SU-DHL-6 (cell line): ENCODE data around the gene NUP85.

Experiments
- EZH2phosphoT487 ChIP-seq: fragments of 200-600 bp; sonication (generic), shearing (Covaris generic); conservative IDR thresholded peaks from 2 replicates; pipeline ENCODE4 v1.6.1; 2018; ENCODE audit warnings: mild to moderate bottlenecking, antibody characterized with exemption, low read length, moderate library complexity, mixed read lengths
- TF ChIP-seq, protein P1 (sequence below): fragments of 200-600 bp; sonication (generic); IDR thresholded peaks from one replicate; pipeline ENCODE4 v1.5.1; 2017; ENCODE audit warnings: antibody characterized with exemption, mild to moderate bottlenecking, low read length, moderate library complexity; ENCODE audit not compliant: insufficient read depth, poor library complexity, severe bottlenecking

DNA sequence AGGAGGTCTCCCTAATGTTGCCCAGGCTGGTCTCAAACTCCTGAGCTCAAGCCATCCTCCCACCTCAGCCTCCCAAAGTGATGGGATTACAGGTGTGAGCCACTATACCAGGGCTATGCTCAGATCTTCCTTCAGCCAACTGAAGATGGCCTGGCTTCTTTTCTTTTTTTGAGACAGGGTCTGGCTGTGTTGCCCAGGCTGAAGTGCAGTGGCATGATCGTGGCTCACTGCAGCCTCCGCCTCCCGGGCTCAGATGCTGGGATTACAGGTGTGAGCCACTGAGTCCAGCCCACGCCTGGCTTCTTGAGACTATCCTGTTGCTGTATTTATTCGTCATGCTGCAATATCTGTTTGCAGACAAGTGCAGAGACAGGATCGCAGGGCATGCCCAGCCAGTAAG, 79.6 kb downstream of the NUP85 start:
- no peak for TF ChIP-seq EZH2phosphoT487
- TF ChIP-seq, protein P1, sequence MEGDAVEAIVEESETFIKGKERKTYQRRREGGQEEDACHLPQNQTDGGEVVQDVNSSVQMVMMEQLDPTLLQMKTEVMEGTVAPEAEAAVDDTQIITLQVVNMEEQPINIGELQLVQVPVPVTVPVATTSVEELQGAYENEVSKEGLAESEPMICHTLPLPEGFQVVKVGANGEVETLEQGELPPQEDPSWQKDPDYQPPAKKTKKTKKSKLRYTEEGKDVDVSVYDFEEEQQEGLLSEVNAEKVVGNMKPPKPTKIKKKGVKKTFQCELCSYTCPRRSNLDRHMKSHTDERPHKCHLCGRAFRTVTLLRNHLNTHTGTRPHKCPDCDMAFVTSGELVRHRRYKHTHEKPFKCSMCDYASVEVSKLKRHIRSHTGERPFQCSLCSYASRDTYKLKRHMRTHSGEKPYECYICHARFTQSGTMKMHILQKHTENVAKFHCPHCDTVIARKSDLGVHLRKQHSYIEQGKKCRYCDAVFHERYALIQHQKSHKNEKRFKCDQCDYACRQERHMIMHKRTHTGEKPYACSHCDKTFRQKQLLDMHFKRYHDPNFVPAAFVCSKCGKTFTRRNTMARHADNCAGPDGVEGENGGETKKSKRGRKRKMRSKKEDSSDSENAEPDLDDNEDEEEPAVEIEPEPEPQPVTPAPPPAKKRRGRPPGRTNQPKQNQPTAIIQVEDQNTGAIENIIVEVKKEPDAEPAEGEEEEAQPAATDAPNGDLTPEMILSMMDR, result no peak
